ENCODE results near the gene USP54.

DNA sequence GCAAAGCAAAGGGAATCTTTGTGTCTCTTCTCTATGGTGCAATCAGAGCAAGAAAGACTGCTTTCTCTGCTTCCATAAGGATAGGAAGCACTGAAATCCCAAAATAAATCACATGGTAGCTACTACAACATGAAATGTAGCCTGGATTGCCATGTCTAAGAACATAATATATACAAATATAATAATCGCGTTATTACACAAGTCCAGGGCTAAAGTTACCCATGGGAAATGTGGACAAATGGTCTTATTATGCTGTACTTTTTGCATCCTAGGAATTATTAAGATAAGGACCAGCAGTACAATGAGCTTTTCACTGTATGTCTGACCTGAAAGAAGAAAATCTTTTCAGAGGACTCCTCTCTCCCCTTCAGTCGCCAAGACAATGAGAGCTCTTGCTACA lies 71.8 kb downstream of the USP54 start:
- TF ChIP-seq, protein P1, sequence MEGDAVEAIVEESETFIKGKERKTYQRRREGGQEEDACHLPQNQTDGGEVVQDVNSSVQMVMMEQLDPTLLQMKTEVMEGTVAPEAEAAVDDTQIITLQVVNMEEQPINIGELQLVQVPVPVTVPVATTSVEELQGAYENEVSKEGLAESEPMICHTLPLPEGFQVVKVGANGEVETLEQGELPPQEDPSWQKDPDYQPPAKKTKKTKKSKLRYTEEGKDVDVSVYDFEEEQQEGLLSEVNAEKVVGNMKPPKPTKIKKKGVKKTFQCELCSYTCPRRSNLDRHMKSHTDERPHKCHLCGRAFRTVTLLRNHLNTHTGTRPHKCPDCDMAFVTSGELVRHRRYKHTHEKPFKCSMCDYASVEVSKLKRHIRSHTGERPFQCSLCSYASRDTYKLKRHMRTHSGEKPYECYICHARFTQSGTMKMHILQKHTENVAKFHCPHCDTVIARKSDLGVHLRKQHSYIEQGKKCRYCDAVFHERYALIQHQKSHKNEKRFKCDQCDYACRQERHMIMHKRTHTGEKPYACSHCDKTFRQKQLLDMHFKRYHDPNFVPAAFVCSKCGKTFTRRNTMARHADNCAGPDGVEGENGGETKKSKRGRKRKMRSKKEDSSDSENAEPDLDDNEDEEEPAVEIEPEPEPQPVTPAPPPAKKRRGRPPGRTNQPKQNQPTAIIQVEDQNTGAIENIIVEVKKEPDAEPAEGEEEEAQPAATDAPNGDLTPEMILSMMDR (IDR thresholded peaks at IDR 0.05), result no peak
- no peak for TF ChIP-seq EZH2 (IDR thresholded peaks at IDR 0.05; ENCODE audit: borderline replicate concordance, insufficient read depth, low read depth, low read length, poor library complexity, severe bottlenecking)

Data from B cell (primary cell).